DMS53 treated with DMSO at 0.1 percent for 48 hours (cell line): ENCODE measurements around the gene ZSCAN10.

ENCODE experiments used
- DNase-seq: peaks from one replicate; lab custom pipeline; 2025; ENCODE audit not compliant: unreplicated experiment; lab: John Stamatoyannopoulos, UW

The ZSCAN10 gene

DNA sequence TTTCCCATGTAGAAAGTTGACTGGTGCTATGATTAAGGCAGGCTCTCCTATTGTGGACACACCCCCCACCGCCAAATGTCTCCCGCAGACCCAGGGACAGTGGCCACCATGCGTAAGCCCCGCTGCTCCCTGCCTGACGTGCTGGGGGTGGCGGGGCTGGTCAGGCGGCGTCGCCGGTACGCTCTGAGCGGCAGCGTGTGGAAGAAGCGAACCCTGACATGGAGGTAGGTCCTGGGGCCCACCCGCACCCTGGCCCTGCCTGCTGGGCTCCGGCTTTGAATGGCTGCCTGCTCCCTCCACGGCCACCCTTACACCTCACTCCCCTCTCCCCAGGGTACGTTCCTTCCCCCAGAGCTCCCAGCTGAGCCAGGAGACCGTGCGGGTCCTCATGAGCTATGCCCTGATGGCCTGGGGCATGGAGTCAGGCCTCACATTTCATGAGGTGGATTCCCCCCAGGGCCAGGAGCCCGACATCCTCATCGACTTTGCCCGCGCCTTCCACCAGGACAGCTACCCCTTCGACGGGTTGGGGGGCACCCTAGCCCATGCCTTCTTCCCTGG, 49.1 kb downstream of the ZSCAN10 start:
- DNase-seq, result no peak

DNA sequence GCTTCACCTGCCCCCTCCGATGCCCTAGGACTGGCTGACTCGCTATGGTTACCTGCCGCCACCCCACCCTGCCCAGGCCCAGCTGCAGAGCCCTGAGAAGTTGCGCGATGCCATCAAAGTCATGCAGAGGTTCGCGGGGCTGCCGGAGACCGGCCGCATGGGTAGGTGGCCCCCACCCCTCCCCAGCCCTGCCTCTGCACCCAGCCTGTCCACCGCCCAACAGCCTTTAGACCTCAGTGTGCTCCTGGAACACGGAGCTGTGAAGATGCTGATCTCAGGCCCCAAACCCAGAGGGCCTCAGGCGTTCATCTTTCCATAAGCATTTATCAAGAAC, 51.7 kb downstream of the ZSCAN10 start:
- no peak for DNase-seq

DNA sequence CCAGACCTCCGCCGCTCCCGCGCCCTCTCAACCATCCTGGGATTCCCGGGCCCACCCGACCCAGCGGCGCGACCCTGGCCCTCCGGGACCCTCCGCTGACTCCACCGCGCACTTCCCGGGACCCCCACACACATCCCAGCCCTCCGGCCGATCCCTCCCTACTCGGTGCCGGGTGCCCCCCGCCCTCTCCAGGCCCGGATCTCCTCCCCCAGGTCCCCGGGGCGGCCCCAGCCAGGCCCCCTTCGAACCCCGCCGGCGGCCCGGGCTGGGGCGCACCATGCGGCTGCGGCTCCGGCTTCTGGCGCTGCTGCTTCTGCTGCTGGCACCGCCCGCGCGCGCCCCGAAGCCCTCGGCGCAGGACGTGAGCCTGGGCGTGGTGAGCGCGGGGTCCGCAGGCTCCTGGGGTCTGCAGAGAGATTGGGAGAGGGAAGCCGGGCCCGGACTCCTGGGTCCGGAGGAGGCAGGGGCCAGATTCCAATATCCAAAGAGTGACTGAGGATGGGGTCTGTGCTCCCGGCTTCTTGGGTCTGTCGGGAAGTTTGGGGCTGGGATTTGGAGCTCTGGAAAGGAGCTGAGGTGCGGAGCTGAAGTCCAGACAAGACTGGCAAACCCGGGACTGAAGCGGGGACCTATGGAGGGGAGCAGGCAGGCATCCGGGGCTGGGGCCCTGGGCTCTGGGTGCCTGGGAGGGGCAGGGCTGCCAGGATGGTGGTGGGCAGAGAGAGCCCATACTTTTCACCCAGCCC, 52.3 kb downstream of the ZSCAN10 start:
- no peak for DNase-seq

DNA sequence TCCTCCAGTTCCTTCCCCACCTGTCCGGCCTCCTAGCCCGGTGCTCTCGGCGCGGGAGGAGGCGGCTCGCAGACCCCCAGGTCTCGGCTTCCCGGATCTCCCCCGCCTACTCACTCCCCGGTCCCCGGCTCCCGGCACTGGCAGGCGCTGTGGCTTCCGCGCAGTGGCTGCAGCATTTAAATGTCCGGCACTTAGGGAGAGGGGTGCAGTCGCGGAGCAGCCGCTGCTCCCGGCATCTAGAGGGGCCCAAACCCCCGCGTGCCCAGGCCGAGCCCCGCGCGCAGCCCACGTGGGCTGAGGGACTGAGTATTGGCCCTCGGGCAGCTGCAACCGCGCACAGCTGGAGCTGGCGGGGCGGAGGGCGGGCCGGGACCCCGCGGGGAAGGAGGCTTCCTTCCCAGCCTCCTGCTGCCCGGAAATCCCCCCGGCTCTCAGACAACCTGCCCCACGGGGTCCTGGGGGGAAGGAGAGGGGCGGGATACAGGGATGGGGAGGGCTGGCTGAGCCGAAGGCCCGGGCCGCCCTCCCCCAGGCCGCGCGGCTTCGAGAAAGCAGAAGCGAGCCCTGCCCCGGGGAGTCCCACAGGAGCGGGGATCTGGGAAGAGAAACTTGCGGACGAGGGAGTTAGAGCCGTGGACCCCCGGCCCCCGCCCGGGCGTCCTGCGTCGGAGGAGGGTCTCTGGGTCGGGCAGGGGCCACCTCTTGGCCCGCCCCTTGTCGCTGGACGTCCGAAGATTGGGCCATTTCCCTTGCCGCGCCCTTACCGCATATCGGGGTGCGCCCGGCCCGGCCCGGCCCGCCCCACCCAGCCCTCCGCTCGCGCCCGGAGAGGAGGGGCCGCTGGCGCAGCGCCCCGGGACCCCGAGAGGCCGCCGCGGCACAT, 53.1 kb downstream of the ZSCAN10 start, which contains the start of gene MMP25:
TSS of gene MMP25 (plus strand) at position 804 of the 883 bp plus-strand sequence. CDS start 357 bp downstream, outside the sequence.
- no peak for DNase-seq

DNA sequence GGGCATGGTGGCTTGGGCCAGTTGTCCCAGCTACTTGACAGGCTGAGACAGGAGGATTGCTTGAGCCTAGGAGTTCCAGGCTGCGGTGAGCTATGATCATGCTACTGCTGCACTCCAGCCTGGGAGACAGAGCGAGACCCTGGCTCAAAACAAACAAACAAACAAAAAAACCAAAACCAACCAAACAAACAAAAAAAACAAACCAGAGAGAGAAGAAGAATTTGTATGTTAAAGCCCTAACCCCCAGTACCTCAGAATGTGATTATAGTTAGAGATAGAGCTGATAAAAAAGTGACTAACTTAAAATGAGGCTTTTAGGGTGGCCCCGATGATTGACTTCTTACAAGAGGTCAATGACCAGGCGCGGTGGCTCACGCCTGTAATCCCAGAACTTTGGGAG, 54.4 kb downstream of the ZSCAN10 start:
- no peak for DNase-seq

DNA sequence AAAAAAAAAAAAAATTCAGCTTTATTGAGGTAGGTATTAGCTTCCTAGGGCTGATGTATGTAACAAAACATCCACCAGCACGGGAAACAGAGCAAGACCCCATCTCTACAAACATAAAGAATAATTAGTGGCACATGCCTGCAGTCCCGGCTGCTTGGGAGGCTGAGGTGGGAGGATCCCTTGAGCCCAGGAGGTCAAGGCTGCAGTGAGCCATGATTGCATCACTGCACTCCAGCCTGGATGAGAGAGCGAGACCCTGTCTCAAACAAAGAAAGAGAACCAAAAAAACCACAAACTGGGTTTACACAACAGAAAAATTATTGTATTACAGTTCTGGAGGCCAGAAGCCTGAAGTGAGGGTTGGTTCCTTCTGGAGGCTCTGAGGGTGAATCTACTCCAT, 56.7 kb downstream of the ZSCAN10 start:
- DNase-seq, result no peak

DNA sequence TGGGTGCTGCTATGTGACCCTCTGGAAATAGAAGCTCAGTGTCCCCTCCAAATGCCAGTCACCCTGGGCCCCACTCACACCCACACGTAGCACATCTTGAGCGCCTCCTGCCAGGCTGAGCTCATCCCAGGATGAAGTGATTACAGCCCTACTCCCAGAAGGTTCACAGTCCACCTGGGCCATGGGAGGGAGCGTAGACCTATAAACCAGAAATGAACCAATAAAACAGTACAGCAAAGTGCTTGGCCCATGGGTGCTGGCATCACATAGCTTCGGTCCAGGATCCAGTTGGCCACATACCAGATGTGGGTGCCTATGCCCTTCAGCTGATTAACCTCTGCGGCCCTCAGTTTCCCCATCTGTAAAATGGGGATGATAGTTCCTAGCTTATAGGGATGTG, 60.2 kb downstream of the ZSCAN10 start:
- DNase-seq, result no peak
